ENCODE results near the gene POLR3F. TPM values are rescaled to one million over a fixed set of nuclear protein-coding genes. Genes with fewer than 3 reads are reported as not detected.
"Not testable (repeated sequence)": the region's sequence is repeated elsewhere in the genome, so short reads cannot be mapped to it uniquely, and the experiment has no call there.

Gene POLR3F, protein sequence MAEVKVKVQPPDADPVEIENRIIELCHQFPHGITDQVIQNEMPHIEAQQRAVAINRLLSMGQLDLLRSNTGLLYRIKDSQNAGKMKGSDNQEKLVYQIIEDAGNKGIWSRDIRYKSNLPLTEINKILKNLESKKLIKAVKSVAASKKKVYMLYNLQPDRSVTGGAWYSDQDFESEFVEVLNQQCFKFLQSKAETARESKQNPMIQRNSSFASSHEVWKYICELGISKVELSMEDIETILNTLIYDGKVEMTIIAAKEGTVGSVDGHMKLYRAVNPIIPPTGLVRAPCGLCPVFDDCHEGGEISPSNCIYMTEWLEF
- 14.8 and 15.4 TPM in 2 replicates for total RNA-seq (2014; rRNA removed)
- polyA plus RNA-seq (2012) = 4.7 TPM

DNA sequence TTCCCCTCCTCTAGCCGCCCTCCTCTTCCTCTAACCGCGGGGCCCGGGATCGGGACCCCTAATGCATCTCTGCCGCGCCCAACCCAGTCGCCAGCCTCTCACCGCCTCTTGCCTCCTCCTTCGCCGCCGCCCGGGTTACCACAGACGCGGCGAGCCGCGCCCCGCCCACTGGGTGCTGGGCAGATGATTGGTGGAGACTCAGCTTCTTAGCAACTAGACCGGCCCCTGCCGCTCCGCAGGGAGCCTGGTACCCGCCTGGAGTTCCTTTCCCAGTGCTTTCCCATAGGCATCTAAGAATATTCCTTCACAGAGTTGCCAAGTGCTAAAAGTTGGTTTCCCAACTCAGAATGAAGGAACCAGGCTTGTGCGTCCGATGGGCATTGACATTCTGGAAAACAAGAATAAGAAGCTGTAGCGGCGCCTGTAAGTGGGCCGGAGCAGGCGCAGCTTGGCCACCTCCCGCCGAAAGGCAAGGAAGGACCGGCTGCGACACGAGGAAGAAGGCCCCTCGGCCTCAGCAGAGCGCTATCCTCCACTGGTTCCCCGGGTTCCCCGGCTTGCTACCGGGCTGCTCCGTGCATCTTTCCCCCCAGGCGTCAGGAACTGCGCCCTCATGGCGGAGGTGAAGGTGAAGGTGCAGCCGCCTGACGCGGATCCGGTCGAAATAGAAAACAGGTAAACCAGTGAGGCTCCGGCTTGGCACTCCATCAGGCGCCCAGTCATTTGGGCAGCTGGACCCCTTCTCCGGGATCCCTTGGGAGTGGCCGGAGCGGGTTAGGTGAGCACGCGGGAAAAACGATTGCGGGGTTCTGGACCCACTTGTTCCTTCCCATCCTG lies at the start of gene POLR3F, which contains the start of gene DZANK1:
Gene POLR3F (plus strand): TSS at position 497 of the 837 bp plus-strand sequence. CDS start 117 bp downstream, at position 614.
Gene DZANK1 (minus strand): TSS at position 137 of the 837 bp plus-strand sequence. CDS start 1,672 bp downstream, outside the sequence.
- peak; percentile 93 for DNase-seq (ENCODE audit: low read depth)

DNA sequence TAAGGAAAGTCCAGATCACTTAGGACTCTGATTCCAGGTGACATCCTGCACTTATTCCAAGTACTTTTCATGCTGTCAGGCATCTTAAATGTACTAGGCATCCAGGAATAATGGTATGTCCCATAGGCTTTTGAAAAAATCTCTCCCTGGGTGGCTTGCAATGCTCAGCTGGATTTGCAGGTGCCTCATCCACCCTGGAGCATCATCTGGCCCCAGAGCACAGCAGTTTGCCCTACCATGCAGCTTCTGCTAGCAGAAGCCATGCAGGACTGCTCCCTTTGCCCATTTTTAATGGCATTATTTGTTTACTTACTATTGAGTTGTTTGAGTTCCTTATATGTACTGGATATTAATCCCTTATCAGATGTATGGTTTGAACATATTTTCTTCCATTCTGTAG lies 45.6 kb upstream of the POLR3F start:
- no peak for DNase-seq (ENCODE audit: low read depth)

DNA sequence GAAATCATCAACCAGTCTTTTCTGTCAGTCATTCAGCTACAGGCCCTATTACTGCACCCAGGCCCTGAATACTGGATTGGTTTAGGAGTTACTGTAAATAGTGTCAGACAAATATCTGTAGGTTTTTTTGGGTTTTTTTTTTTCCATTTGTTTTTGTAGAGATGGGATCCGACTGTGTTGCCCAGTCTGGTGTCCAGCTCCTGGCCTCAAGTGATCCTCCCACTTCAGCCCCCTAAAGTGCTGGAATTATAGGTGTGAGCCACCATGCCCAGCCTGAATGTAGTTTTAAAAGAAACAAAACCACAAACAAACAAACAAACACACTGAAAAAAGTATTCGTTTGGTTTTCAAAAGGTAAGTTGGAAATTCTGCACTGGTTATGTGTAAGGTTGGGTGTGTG lies 40.0 kb upstream of the POLR3F start:
- no peak for DNase-seq (ENCODE audit: low read depth)

DNA sequence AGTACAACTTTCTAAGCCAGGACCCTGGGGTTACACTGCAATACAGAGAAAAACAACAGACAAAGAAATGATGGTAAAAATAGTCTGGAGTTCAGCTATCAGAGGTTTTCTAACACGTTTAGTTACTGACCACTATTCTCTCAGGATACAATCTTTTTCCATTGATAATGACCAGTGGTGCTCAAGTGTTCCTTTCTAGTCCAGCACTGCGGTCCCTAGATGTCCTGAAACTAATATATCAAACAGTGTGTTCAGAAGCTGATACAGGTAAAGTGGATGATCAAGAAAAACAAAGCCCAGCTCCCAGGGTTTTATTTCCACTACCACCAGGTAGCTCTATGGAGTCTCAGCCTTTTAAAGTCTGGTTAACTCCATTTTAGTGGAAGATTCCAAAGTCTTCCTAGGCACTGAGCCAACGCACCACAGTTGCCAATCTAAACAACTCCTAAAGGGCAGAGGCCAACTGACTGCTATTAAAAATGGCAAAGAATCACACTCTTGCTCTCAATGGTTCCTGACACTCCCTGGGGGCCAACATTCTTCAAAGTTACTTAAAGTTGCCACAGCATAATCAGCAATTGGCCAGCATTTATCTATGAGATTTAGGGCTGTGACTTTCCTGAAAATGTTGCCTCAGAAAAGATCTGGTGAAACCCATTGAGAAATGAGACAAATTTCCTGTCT lies 38.6 kb upstream of the POLR3F start:
- DNase-seq (ENCODE audit: low read depth) = peak; percentile 34

DNA sequence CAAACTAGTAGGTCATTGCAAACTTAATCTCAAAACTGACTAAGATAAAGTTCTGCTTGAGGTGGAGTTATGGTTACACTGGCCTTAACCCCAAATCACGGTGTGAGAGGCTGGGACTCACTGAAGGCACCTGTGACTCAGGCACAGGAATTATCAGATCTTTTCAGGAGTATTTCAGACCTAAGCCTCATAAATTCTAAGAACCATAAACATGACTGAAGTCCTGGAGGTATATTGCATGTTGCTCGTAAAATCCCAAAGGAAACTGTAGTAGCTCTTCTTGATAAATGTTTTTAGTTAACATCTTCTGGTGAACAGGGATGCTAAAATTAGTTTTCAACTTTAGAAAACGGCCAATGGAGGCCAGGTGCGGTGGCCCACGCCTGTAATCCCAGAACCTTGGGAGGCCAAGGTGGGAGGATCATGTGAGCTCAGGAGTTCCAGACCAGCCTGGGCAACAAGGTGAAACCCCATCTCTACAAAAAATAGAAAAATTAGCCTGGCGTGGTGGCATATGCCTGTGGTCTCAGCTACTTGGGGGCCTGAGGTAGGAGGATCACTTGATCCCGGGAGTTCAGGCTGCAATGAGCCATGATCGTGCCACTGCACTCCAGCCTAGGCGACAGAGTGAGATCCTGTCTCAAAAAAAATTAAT lies 36.9 kb upstream of the POLR3F start:
- DNase-seq (ENCODE audit: low read depth) = no peak

DNA sequence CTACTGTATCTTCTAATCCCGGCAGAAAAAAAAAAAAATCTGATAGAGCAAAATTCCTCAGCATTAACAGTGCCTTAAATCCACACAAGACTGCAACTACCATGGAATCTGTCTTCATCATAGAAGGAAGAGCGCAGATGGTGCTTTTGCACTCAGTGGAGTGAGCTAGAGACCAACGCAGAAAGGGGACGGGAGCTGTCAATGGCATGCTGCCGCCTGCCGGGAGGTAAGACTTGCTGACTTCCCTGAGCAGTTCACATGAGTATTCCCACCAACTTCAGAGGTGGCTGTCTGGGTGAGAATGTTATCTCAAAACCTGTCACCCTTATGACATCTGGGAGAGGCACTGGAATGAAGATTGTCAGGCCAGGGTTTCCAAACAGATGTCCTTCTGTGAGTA lies 36.0 kb upstream of the POLR3F start:
- DNase-seq (ENCODE audit: low read depth) = no peak

DNA sequence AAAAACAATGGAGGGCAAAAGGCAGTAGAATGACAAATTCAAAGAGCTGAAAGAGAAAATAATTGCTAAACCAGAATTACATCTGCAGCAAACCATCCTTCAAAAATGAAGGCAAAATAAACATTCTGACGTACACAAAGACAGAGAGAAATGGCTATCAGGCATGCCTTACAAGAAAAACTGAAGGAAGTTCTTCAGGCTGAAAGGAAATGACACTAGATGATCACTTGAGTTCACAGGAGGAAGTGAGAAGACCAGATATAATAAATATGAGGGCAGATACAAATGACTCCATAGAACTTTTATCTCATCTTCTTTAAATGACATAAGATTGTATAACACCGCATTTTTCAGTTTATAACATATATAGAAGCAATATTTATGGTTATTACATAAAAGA lies 30.3 kb upstream of the POLR3F start:
- DNase-seq (ENCODE audit: low read depth) = no peak

DNA sequence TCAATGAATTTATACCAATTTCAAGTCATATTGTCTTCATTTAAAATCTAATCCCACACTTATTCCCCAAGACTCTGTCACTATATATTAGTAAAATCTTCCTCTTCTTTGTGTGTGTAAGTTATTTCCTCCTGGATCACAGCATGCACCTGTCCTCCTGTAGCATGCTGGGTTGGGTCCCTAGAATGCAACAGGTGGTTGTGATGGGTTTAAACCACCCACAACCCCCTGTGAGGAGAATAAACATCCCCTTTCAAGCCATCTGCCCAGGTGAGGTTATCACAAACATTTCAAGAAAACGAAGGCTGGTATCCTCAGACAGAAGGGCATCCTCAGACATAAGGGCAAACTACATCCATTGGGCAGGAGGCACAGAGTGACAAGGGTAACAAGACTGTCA lies 26.8 kb upstream of the POLR3F start:
- no peak for DNase-seq (ENCODE audit: low read depth)

DNA sequence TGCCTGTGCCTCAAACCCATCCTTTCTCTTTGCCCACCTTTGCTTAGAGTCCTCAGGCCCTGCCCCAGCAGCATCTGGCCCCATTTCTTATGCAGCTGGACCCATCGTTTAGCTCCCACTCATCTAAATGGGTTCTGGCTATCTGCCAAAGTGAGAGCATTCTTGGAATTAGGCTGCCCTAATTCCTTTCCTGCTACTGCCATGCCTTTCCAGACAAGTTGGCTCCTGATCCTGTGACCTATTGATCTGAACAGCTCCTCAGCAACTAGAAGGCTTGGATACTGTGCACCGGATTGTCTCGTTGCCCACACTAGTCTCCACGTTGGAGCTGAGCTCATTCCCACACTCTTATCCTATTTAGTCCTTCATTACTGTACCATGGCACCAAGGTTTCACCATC lies 23.3 kb upstream of the POLR3F start:
- peak; percentile 17 for DNase-seq (ENCODE audit: low read depth)

DNA sequence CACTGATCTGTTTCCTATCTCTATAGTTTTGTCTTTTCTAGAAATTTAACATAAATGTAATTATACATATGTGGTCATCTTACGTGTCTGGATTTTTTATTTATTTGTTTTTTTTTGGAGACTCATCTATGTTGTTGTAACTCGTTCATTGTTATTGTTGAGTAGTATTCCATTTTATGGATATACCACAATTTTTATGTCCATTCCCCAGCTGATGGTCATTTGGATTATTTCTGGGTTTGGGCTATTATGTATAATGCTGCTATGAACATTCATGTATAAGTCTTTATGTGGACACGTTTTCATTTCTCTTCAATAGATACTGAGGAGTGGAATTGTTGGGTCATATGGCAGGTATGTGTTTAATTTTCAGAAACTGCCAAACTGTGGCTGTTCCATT lies 10.6 kb upstream of the POLR3F start:
- no peak for DNase-seq (ENCODE audit: low read depth)

DNA sequence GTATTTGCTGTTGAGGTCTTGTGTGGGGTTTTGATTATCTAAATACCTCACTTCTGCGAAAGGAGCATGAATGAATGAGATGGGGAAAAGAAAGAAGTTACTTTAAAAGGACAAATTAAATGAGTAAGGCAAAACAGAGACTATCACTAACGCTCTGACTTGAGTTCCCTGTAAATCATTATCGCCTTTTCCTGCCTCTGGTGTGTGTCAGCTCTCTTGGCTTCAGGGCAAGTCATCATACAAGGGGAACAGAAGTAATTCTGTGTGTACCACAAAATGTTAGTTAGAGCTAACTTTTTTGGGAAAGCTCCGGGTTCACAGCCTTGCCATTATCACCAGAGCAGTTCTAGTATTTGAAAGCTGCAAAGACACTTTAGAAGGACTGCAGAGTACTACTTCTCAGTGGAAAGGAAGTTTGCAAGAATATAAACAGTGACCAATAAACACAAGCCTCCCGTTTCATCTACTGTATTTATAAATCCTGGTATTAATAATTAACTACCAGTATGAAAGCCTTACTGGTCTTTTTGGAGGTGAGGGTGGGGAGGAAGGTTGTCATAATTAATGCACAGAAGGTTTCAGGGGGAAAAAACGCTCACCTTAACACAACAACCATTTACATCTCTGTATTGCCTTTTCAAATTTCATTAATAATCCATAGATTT lies 1.5 kb upstream of the POLR3F start:
- DNase-seq (ENCODE audit: low read depth) = no peak

DNA sequence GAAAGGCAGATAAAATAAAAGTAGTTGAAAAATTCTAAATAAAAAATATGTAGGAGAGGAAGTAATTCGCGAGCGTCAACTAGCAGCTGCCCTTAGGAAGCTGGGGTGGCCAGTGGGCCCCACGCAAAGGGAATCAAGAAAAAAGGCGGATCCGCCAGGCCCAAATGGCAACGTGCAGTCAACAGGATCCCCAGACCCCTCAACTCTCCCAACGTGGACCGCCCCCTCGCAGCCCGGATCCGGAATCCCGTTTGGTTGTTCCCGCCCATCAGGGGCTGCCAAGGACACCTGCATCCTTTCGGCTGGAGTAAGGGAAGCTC lies 656 bp upstream of the POLR3F start:
- DNase-seq (ENCODE audit: low read depth) = no peak

DNA sequence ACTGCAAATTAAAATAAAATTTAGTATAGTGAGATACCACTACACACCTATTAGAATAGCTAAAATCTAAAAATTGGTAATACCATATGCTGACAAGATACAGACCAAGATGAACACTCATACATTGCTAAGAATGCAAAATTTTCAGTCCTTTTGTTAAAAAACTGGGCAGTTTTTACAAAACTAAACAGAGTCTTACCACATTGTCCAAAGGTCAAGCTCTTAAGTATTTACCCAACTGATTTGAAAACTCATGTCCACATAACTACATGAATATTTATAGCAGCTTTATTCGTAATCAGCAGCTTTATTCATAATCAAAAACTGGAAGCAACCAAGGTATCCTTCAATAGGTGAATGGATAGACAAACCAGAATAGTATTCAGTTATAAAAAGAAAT lies 10.0 kb downstream of the POLR3F start:
- no peak for DNase-seq (ENCODE audit: low read depth)

DNA sequence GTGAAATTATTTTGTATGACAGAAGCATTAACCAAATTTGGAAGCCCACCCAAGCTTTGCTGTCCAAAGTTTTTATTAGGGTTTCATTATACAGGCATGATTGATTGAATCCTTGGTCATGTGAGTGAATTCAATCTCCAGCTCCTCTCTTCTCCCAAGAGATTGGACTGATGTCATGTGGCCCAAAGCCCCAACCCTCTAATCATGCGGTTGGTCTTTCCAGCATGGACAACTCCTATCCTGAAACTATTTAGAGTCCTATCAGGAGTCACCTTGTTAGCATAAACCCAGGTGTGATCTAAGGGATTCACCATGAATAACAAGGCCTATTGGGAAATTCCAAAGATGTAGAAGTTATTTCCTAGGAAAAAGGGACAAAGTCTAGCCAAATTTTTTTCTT lies 10.6 kb downstream of the POLR3F start:
- DNase-seq (ENCODE audit: low read depth) = no peak

DNA sequence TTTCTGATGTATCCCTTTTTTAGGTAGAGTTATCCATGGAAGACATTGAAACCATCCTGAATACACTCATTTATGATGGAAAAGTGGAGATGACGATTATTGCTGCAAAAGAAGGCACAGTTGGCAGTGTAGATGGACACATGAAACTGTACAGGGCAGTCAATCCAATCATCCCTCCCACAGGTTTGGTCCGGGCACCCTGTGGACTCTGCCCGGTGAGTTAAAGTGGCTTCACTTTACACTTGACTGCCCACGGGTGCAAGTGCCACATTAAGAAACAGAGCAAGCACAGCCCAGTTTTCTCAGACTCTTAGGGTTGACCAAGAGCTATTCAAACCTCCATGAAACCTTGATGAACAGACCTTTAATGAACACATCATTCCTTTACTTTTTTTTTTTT lies 14.4 kb downstream of the POLR3F start:
- no peak for DNase-seq (ENCODE audit: low read depth)

DNA sequence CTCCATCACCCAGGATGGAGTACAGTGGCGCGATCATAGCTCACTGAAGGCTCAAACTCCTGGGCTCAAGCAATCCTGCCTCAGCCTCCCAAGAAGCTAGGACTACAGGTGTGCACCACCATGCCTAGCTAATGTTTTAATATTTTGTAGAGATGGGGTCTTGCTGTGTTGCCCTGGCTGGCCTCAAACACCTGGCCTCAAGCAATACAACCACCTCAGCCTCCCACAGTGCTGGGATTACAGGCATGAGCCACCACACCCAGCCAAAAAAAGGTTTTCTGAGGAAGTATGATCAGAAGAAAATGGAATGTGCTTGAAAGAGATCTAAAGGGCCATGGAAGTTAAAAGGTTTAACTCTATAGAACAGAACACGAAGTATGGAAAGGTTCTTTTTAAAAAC lies 21.1 kb downstream of the POLR3F start:
- DNase-seq (ENCODE audit: low read depth) = no peak

DNA sequence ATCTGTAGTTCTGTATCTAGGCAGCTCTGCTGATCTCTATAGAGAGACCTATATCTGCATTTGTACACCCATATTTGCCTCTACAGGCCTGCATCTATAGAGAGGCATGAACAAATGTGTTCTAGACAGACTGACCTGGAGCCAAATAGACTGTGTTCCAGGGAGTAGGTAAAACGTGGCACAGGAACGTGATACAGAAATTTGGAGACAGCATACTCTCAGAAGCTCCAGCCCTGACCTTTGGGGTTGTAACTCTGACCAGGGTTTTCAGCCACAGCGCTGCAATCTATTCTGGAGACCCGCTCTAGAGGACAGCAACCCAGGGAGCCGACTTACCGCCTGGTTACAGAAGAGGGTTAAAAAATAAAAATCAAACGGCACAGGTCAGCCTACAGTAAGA lies 28.9 kb downstream of the POLR3F start:
- DNase-seq (ENCODE audit: low read depth) = peak; percentile 13

DNA sequence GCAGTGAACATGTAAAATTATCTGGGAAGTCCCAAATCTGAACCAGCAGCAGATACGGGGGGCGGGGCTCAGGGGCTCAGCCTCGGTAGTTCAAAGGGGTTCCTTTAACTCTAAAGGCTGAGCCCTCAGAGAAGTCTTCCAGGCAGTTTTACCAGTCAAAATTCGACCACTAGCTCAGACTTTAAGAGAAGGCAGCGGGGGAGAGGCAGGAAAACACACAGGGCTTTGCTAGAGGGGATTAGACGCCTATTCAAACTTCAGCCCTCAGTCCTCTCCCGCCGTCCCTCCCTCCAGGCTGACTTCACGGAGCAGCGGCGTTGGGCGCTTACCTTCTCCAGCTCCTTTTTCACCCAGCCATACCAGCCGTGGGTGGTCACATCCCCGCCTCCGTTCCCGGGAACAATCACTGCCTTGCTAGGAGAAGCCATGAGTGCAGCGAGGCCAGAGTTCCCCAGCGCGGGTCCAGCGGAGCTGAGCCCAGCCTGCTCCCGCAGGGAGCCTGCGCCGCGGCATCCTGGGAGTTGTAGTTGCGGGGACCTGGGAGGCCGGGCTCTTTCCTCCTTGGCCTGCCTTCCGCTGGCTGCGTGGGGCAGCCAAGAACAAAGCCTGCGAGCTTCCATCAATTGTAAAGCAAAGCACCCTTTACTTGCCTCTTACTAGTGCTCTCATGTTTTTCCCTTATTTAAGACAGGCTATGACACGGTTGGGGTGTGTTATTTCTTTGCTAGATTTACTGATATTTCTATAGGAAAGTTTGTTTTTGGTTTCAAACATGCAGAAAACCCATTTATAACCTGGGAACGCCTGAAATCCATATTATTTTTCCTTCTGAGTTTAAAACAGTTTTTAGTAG lies 29.8 kb downstream of the POLR3F start, which contains the start of gene RBBP9:
Gene RBBP9 (minus strand): TSS at position 486 of the 853 bp plus-strand sequence. CDS start 58 bp downstream, at position 428.
- peak; percentile 77 for DNase-seq (ENCODE audit: low read depth)

DNA sequence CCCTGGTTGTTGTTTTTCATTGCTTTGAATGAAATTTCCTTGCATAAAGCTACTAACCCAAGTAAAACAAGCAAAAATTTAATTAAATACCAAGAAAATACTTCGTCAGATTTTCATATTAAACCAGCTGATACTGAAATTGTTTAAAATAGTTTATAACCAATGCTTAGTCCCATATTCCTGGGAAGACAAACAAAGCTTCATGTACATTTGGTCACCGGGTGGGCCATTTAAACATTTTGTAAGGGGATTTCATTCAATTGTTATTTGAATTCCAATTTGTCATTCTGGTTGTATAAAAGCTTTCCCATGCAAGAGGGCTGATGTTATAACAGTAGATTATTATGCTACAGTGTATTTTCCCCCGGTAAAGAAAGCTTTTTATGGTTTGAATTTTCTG lies 30.4 kb downstream of the POLR3F start:
- DNase-seq (ENCODE audit: low read depth) = no peak

DNA sequence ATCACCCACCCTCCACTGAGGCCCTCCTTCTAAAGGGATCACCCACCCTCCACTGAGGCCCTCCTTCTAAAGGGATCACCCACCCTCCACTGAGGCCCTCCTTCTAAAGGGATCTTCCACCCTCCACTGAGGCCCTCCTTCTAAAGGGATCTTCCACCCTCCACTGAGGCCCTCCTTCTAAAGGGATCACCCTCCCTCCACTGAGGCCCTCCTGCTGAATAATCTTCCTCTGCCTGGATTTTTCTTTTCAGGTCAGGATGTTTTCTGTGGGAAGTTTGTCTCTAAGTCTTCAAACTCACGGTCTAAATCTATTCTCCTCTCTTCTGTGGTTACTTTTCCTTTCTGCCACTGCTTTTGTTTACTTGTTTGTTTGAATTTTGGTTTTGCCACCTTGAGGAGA lies 34.5 kb downstream of the POLR3F start:
- not testable (repeated sequence) for DNase-seq (ENCODE audit: low read depth)
